Activated CD4-positive, alpha-beta T cell treated with anti-CD3 and anti-CD28 coated beads, Interleukin-2, amount 10 ng/mL, durations not matched to agents 7 days and 5 days (primary cell): Measurements from ENCODE around the gene KRTAP22-2. TPM values are rescaled to one million over a fixed set of nuclear protein-coding genes. Genes with fewer than 3 reads are reported as not detected.

Experiments used
- CTCF ChIA-PET: fragments of 350-600 bp; sonication (Branson Sonifier 250); formaldehyde crosslinking; loops from one replicate; lab custom pipeline; 2021; ENCODE audit warnings: antibody characterized with exemption; lab: Charles Lee
- POLR2A ChIA-PET: fragments of 350-600 bp; sonication (Branson Sonifier 250); formaldehyde crosslinking; loops from one replicate; lab custom pipeline; 2021; ENCODE audit warnings: antibody characterized with exemption; lab: Charles Lee
- DNase-seq: peaks from one replicate; pipeline ENCODE4 v3.0.0-alpha.2; 2020
- H3K27ac Mint-ChIP-seq: one replicate; pipeline ENCODE4 v1.8.0; 2021; ENCODE audit warnings: mild to moderate bottlenecking, moderate library complexity, mixed read lengths
- H3K27me3 Mint-ChIP-seq: one replicate; pipeline ENCODE4 v1.8.0; 2021; ENCODE audit warnings: mixed read lengths
- H3K36me3 Mint-ChIP-seq: one replicate; pipeline ENCODE4 v1.8.0; 2021; ENCODE audit warnings: low read depth, mixed read lengths
- H3K4me1 Mint-ChIP-seq: one replicate; pipeline ENCODE4 v1.8.0; 2021; ENCODE audit warnings: mixed read lengths
- H3K4me3 Mint-ChIP-seq: one replicate; pipeline ENCODE4 v1.8.0; 2021; ENCODE audit warnings: mild to moderate bottlenecking, moderate library complexity, mixed read lengths
- H3K9me3 Mint-ChIP-seq: one replicate; pipeline ENCODE4 v1.8.0; 2021; ENCODE audit warnings: mixed read lengths
- total RNA-seq, 2 experiments: library from RNA; stranded (reverse); gene quantifications; one replicate each; pipeline ENCODE4 v1.2.3, GENCODE V29; 2021

The KRTAP22-2 gene
- not detected for total RNA-seq

GRCh38 chr21:30590297-30590696, at the start of gene KRTAP22-2:
Gene KRTAP22-2, minus strand, starts transcription at chr21:30590397.
- no peaks in the 10 kb centered on the region for H3K36me3 Mint-ChIP-seq
- H3K9me3 Mint-ChIP-seq = no peaks in the 10 kb centered on the region
- CTCF ChIA-PET = no interaction called here
- no peak within 1 kb of the TSS for H3K4me3 Mint-ChIP-seq
- no peak within 1 kb of the TSS for H3K27ac Mint-ChIP-seq
- H3K4me1 Mint-ChIP-seq = no peaks in the 10 kb centered on the region
- DNase-seq = no peak
- POLR2A ChIA-PET = interaction anchor here (0.7 kb wide), 1 partner anchor 58 kb away, joined by 3 read pairs; no protein-coding TSS in a partner anchor
- H3K27me3 Mint-ChIP-seq = no peaks in the 10 kb centered on the region

GRCh38 chr21:30638686-30639085, 48.5 kb upstream of the KRTAP22-2 start:
- H3K27ac Mint-ChIP-seq = no peak overlapping the region

GRCh38 chr21:30634906-30635305, 44.7 kb upstream of the KRTAP22-2 start, which contains the start of gene KRTAP20-2:
Gene KRTAP20-2, plus strand, starts transcription at chr21:30635206. Its CDS starts 58 bp downstream, at chr21:30635264.
- CTCF ChIA-PET = no interaction called here
- DNase-seq = no peak
- Mint-ChIP-seq H3K4me3 (no peak within 1 kb of the TSS), H3K36me3 (no peaks in the 10 kb centered on the region), H3K4me1 (no peaks in the 10 kb centered on the region), H3K9me3 (no peaks in the 10 kb centered on the region), H3K27ac (no peak within 1 kb of the TSS), H3K27me3 (no peaks in the 10 kb centered on the region)
- POLR2A ChIA-PET = no interaction called here

More at GRCh38 chr21:30638686-30639085, 48.5 kb upstream of the KRTAP22-2 start:
- POLR2A ChIA-PET = no interaction called here
- Mint-ChIP-seq H3K4me3 (no peak overlapping the region), H3K4me1 (no peaks in the 10 kb centered on the region), H3K9me3 (no peaks in the 10 kb centered on the region), H3K27me3 (no peaks in the 10 kb centered on the region), H3K36me3 (no peaks in the 10 kb centered on the region)
- DNase-seq = no peak
- CTCF ChIA-PET = no interaction called here

- Mint-ChIP-seq H3K27me3 (no peaks in the 10 kb centered on the region), H3K36me3 (no peaks in the 10 kb centered on the region), H3K4me1 (no peaks in the 10 kb centered on the region), H3K27ac (no peak overlapping the region), H3K9me3 (peaks cover 3% of the 10 kb centered on the region), H3K4me3 (no peak overlapping the region)
- POLR2A ChIA-PET = no interaction called here
- CTCF ChIA-PET = interaction anchor here (0.8 kb wide), 1 partner anchor 213 kb away, joined by 5 read pairs; no protein-coding TSS in a partner anchor
- no peak for DNase-seq
Measured at GRCh38 chr21:30629200-30629599, 39.0 kb upstream of the KRTAP22-2 start.

GRCh38 chr21:30628109-30628508, 37.9 kb upstream of the KRTAP22-2 start:
- DNase-seq = no peak
- POLR2A ChIA-PET = no interaction called here
- no peak overlapping the region for H3K27ac Mint-ChIP-seq

GRCh38 chr21:30625449-30626165, 35.4 kb upstream of the KRTAP22-2 start:
- POLR2A ChIA-PET = no interaction called here
- CTCF ChIA-PET = no interaction called here
- no peaks in the 10 kb centered on the region for H3K36me3 Mint-ChIP-seq
- no peak overlapping the region for H3K4me3 Mint-ChIP-seq
- H3K4me1 Mint-ChIP-seq = no peaks in the 10 kb centered on the region
- H3K9me3 Mint-ChIP-seq = peaks cover 3% of the 10 kb centered on the region
- no peaks in the 10 kb centered on the region for H3K27me3 Mint-ChIP-seq
- H3K27ac Mint-ChIP-seq = no peak overlapping the region
- no peak for DNase-seq

More at GRCh38 chr21:30628109-30628508, 37.9 kb upstream of the KRTAP22-2 start:
- Mint-ChIP-seq H3K9me3 (peaks cover 3% of the 10 kb centered on the region), H3K27me3 (no peaks in the 10 kb centered on the region), H3K36me3 (no peaks in the 10 kb centered on the region), H3K4me1 (no peaks in the 10 kb centered on the region), H3K4me3 (no peak overlapping the region)
- CTCF ChIA-PET = interaction anchor here (0.7 to 0.8 kb wide), 2 partner anchors 55 to 214 kb away, joined by 3 to 5 read pairs; no protein-coding TSS in a partner anchor

DNA sequence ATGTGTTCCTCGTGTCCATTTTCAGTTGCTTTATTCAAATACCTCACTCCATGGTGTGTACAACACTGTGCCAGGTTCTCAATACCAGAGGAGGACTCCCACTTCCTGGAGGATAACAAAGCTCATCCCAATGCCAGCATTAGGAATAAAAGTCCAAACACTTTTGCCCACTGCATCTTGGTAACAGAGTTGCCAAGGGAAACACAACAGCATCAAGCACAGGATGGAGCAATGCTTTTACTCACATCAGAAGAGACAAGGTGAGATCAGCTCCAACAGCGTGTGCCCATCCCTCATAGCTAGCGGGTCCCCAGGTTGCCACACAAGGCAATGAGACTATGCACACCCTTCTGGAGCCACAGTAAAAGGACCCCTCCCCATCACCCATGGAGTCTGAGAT, 33.2 kb upstream of the KRTAP22-2 start:
- Mint-ChIP-seq H3K27ac (no peak overlapping the region), H3K36me3 (no peaks in the 10 kb centered on the region), H3K9me3 (peaks cover 3% of the 10 kb centered on the region), H3K4me1 (no peaks in the 10 kb centered on the region), H3K27me3 (no peaks in the 10 kb centered on the region), H3K4me3 (no peak overlapping the region)
- ChIA-PET POLR2A (no interaction called here), CTCF (interaction anchor here (0.6 kb wide), 1 partner anchor 18 kb away, joined by 3 read pairs; no protein-coding TSS in a partner anchor)
- DNase-seq = no peak

DNA sequence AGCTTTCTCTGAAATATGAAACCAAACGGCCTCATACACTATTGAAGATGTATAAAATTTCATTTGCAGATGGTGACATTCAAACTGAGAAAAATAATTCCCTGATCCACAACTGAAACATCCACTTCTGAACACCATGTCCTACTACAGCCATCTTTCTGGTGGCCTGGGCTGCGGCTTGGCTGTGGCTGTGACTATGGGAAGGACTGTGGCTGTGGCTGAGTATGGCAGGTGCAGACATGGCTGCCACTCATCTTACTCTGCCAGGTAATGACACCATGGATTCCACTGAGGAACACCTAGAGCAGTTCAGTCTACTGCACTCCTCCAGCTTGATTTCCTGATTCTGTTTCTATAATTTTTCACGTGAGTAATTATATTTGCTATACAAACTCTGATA, 30.3 kb upstream of the KRTAP22-2 start, which contains the start of gene KRTAP20-4:
TSS of gene KRTAP20-4 (plus strand) at position 106 of the 400 bp plus-strand sequence.
- no peak for DNase-seq
- H3K4me1 Mint-ChIP-seq = no peaks in the 10 kb centered on the region
- H3K27ac Mint-ChIP-seq = no peak within 1 kb of the TSS
- ChIA-PET POLR2A (no interaction called here), CTCF (no interaction called here)
- no peak within 1 kb of the TSS for H3K4me3 Mint-ChIP-seq
- H3K9me3 Mint-ChIP-seq = no peaks in the 10 kb centered on the region
- peaks cover 2% of the 10 kb centered on the region for H3K27me3 Mint-ChIP-seq
- no peaks in the 10 kb centered on the region for H3K36me3 Mint-ChIP-seq

- ChIA-PET POLR2A (no interaction called here), CTCF (no interaction called here)
- H3K4me1 Mint-ChIP-seq = no peaks in the 10 kb centered on the region
- H3K27me3 Mint-ChIP-seq = peaks cover 2% of the 10 kb centered on the region
- no peaks in the 10 kb centered on the region for H3K9me3 Mint-ChIP-seq
- H3K27ac Mint-ChIP-seq = no peak overlapping the region
- H3K36me3 Mint-ChIP-seq = no peaks in the 10 kb centered on the region
- no peak overlapping the region for H3K4me3 Mint-ChIP-seq
- no peak for DNase-seq
Measured at GRCh38 chr21:30620080-30620479, 29.9 kb upstream of the KRTAP22-2 start.

GRCh38 chr21:30616125-30616524, 25.9 kb upstream of the KRTAP22-2 start, which contains the start of gene KRTAP20-1:
Gene KRTAP20-1, plus strand, starts transcription at chr21:30616425. Its CDS starts 30 bp downstream, at chr21:30616455.
- Mint-ChIP-seq H3K4me3 (no peak within 1 kb of the TSS), H3K27me3 (peaks cover 2% of the 10 kb centered on the region), H3K27ac (no peak within 1 kb of the TSS), H3K36me3 (no peaks in the 10 kb centered on the region), H3K4me1 (no peaks in the 10 kb centered on the region), H3K9me3 (peaks cover 4% of the 10 kb centered on the region)
- ChIA-PET CTCF (no interaction called here), POLR2A (no interaction called here)
- DNase-seq = no peak

DNA sequence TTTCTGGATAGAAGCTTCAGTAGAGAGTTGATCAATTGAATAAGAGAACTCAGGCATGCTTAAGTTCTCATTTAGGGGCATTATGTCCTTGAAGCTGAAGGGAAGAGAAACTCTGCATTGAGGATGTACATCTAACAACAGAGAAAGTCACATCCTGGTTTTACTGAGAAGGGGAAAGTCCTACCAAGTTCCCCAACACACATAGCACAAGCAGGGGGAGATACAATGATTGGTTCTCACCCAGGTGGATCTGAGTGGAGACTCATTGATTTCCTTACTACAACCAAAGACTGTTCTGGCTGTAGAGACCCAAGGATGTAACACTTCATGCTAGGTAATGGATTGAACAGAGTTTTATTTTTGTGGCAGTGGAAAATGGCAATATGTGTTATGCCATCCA, 25.0 kb upstream of the KRTAP22-2 start:
- no peaks in the 10 kb centered on the region for H3K36me3 Mint-ChIP-seq
- H3K27ac Mint-ChIP-seq = no peak overlapping the region

DNA sequence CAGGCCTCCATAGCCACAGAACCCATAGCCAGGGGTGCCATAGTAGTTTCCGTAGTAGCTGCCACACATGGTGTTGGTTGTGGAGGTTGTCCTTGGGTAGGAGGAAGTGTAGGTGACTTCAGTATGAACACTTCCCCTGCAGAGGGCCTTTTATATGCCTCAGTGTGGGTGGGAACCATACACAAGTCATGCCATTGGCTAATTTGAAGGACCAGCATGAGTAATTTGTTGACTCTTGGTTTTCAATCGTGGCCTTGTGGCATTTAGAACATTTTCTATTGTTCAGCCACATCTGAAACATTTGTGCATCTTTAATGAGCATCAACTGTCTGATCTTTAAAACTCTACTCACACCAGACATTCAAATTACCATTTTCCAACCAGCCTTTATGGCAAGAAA, 23.6 kb upstream of the KRTAP22-2 start, which contains the start of gene KRTAP6-1:
TSS of gene KRTAP6-1 (minus strand) at position 95 of the 400 bp plus-strand sequence. CDS start at position 69, 26 bp downstream.
- H3K27ac Mint-ChIP-seq = no peak within 1 kb of the TSS
- H3K4me1 Mint-ChIP-seq = no peaks in the 10 kb centered on the region
- ChIA-PET CTCF (no interaction called here), POLR2A (no interaction called here)
- no peak within 1 kb of the TSS for H3K4me3 Mint-ChIP-seq
- H3K27me3 Mint-ChIP-seq = peaks cover 2% of the 10 kb centered on the region
- DNase-seq = no peak
- peaks cover 7% of the 10 kb centered on the region for H3K9me3 Mint-ChIP-seq
- no peaks in the 10 kb centered on the region for H3K36me3 Mint-ChIP-seq

More for the DNA sequence above, 25.0 kb upstream of the KRTAP22-2 start:
- no peak for DNase-seq
- ChIA-PET CTCF (no interaction called here), POLR2A (no interaction called here)
- peaks cover 2% of the 10 kb centered on the region for H3K27me3 Mint-ChIP-seq
- peaks cover 7% of the 10 kb centered on the region for H3K9me3 Mint-ChIP-seq
- no peaks in the 10 kb centered on the region for H3K4me1 Mint-ChIP-seq
- H3K4me3 Mint-ChIP-seq = no peak overlapping the region

- Mint-ChIP-seq H3K4me1 (no peaks in the 10 kb centered on the region), H3K27me3 (no peaks in the 10 kb centered on the region), H3K9me3 (peaks cover 9% of the 10 kb centered on the region), H3K36me3 (no peaks in the 10 kb centered on the region), H3K27ac (no peak overlapping the region), H3K4me3 (no peak overlapping the region)
- ChIA-PET CTCF (interaction anchor here (0.6 kb wide), 1 partner anchor 66 kb away, joined by 3 read pairs; no protein-coding TSS in a partner anchor), POLR2A (no interaction called here)
- DNase-seq = no peak
Measured at GRCh38 chr21:30612132-30612531, 21.9 kb upstream of the KRTAP22-2 start.
